ENCODE measurements around the gene DIAPH3. TPM values are rescaled to one million over a fixed set of nuclear protein-coding genes. Genes with fewer than 3 reads are reported as not detected.

DIAPH3 gene
- total RNA-seq, 2 experiments from 2014 or later = 28.5 to 29.3 TPM

- Mint-ChIP-seq H3K9me3 (ENCODE audit: low read depth) (no peaks in the 10 kb centered on the region), H3K27ac (no peak overlapping the region), H3K4me3 (no peak overlapping the region), H3K27me3 (no peaks in the 10 kb centered on the region), H3K4me1 (no peaks in the 10 kb centered on the region), H3K36me3 (ENCODE audit: low read depth) (no peaks in the 10 kb centered on the region)
- no peak for ATAC-seq
- intact Hi-C loops (cut with DNase I, micrococcal nuclease) = no loop called here
- no peak for DNase-seq
- CTCF ChIA-PET = interaction anchor here (0.9 to 1.0 kb wide), 2 partner anchors 15 to 52 kb away, joined by 3 to 4 read pairs; no protein-coding TSS in a partner anchor
- POLR2A ChIA-PET = no interaction called here
Observed at GRCh38 chr13:59843040-59843439, 320.7 kb downstream of the DIAPH3 start.

GRCh38 chr13:59842507-59842906, 321.2 kb downstream of the DIAPH3 start:
- CTCF ChIA-PET = interaction anchor here (0.9 to 1.0 kb wide), 2 partner anchors 15 to 52 kb away, joined by 3 to 4 read pairs; no protein-coding TSS in a partner anchor
- Mint-ChIP-seq H3K9me3 (ENCODE audit: low read depth) (no peaks in the 10 kb centered on the region), H3K27ac (no peak overlapping the region), H3K27me3 (no peaks in the 10 kb centered on the region), H3K4me1 (no peaks in the 10 kb centered on the region), H3K36me3 (ENCODE audit: low read depth) (no peaks in the 10 kb centered on the region), H3K4me3 (no peak overlapping the region)
- intact Hi-C loops (cut with DNase I, micrococcal nuclease) = no loop called here
- DNase-seq = no peak
- ATAC-seq = no peak
- POLR2A ChIA-PET = no interaction called here

- H3K27ac Mint-ChIP-seq = no peak overlapping the region
- ChIA-PET POLR2A (interaction anchor here (0.7 kb wide), 1 partner anchor 103 kb away, joined by 3 read pairs; no protein-coding TSS in a partner anchor), CTCF (interaction anchor here (0.6 kb wide), 1 partner anchor 10 kb away, joined by 3 read pairs; no protein-coding TSS in a partner anchor)
Observed at GRCh38 chr13:59839186-59839585, 324.5 kb downstream of the DIAPH3 start.

GRCh38 chr13:59837101-59837500, 326.6 kb downstream of the DIAPH3 start:
- no peaks in the 10 kb centered on the region for H3K9me3 Mint-ChIP-seq (ENCODE audit: low read depth)
- intact Hi-C loops (cut with DNase I, micrococcal nuclease) = no loop called here
- no peak overlapping the region for H3K4me3 Mint-ChIP-seq
- no peaks in the 10 kb centered on the region for H3K36me3 Mint-ChIP-seq (ENCODE audit: low read depth)
- no peaks in the 10 kb centered on the region for H3K4me1 Mint-ChIP-seq
- POLR2A ChIA-PET = no interaction called here
- CTCF ChIA-PET = no interaction called here
- no peaks in the 10 kb centered on the region for H3K27me3 Mint-ChIP-seq
- DNase-seq = no peak
- no peak overlapping the region for H3K27ac Mint-ChIP-seq
- ATAC-seq = no peak

More at GRCh38 chr13:59839186-59839585, 324.5 kb downstream of the DIAPH3 start:
- Mint-ChIP-seq H3K4me1 (no peaks in the 10 kb centered on the region), H3K4me3 (no peak overlapping the region), H3K36me3 (ENCODE audit: low read depth) (no peaks in the 10 kb centered on the region), H3K9me3 (ENCODE audit: low read depth) (no peaks in the 10 kb centered on the region), H3K27me3 (no peaks in the 10 kb centered on the region)
- DNase-seq = no peak
- intact Hi-C loops (cut with DNase I, micrococcal nuclease) = no loop called here
- ATAC-seq = no peak

- Mint-ChIP-seq H3K27me3 (no peaks in the 10 kb centered on the region), H3K4me3 (no peak overlapping the region), H3K27ac (no peak overlapping the region), H3K9me3 (ENCODE audit: low read depth) (no peaks in the 10 kb centered on the region), H3K4me1 (no peaks in the 10 kb centered on the region), H3K36me3 (ENCODE audit: low read depth) (no peaks in the 10 kb centered on the region)
- intact Hi-C loops (cut with DNase I, micrococcal nuclease) = no loop called here
- DNase-seq = no peak
- CTCF ChIA-PET = no interaction called here
- POLR2A ChIA-PET = no interaction called here
- ATAC-seq = no peak
Observed at GRCh38 chr13:59835569-59835968, 328.2 kb downstream of the DIAPH3 start.

- H3K4me3 Mint-ChIP-seq = no peak overlapping the region
- POLR2A ChIA-PET = no interaction called here
- H3K27me3 Mint-ChIP-seq = no peaks in the 10 kb centered on the region
- H3K9me3 Mint-ChIP-seq (ENCODE audit: low read depth) = no peaks in the 10 kb centered on the region
- ATAC-seq (no peak), DNase-seq (no peak)
- H3K36me3 Mint-ChIP-seq (ENCODE audit: low read depth) = no peaks in the 10 kb centered on the region
- intact Hi-C loops (cut with DNase I, micrococcal nuclease) = no loop called here
- CTCF ChIA-PET = no interaction called here
- H3K4me1 Mint-ChIP-seq = no peaks in the 10 kb centered on the region
- no peak overlapping the region for H3K27ac Mint-ChIP-seq
Observed at GRCh38 chr13:59834801-59835200, 328.9 kb downstream of the DIAPH3 start.

GRCh38 chr13:59829690-59830089, 334.0 kb downstream of the DIAPH3 start:
- ATAC-seq (no peak), DNase-seq (no peak)
- H3K4me3 Mint-ChIP-seq = no peak overlapping the region
- H3K9me3 Mint-ChIP-seq (ENCODE audit: low read depth) = no peaks in the 10 kb centered on the region
- peaks cover 1% of the 10 kb centered on the region for H3K4me1 Mint-ChIP-seq
- intact Hi-C loops (cut with DNase I, micrococcal nuclease) = no loop called here
- POLR2A ChIA-PET = no interaction called here
- CTCF ChIA-PET = interaction anchor here (0.8 to 1.5 kb wide), 2 partner anchors 10 to 505 kb away, joined by 3 read pairs; no protein-coding TSS in a partner anchor
- no peaks in the 10 kb centered on the region for H3K36me3 Mint-ChIP-seq (ENCODE audit: low read depth)
- no peaks in the 10 kb centered on the region for H3K27me3 Mint-ChIP-seq
- H3K27ac Mint-ChIP-seq = no peak overlapping the region

GRCh38 chr13:59823486-59823885, 340.2 kb downstream of the DIAPH3 start:
- intact Hi-C loops (cut with DNase I, micrococcal nuclease) = no loop called here
- ChIA-PET CTCF (no interaction called here), POLR2A (no interaction called here)
- H3K36me3 Mint-ChIP-seq (ENCODE audit: low read depth) = no peaks in the 10 kb centered on the region
- ATAC-seq (no peak), DNase-seq (no peak)
- no peak overlapping the region for H3K4me3 Mint-ChIP-seq
- H3K27ac Mint-ChIP-seq = no peak overlapping the region
- H3K4me1 Mint-ChIP-seq = no peaks in the 10 kb centered on the region
- no peaks in the 10 kb centered on the region for H3K9me3 Mint-ChIP-seq (ENCODE audit: low read depth)
- no peaks in the 10 kb centered on the region for H3K27me3 Mint-ChIP-seq

GRCh38 chr13:59809564-59809963, 354.2 kb downstream of the DIAPH3 start:
- H3K27ac Mint-ChIP-seq = no peak overlapping the region
- no peaks in the 10 kb centered on the region for H3K9me3 Mint-ChIP-seq (ENCODE audit: low read depth)
- H3K4me3 Mint-ChIP-seq = no peak overlapping the region
- no peaks in the 10 kb centered on the region for H3K4me1 Mint-ChIP-seq
- no peak for ATAC-seq
- intact Hi-C loops (cut with DNase I, micrococcal nuclease) = no loop called here
- H3K27me3 Mint-ChIP-seq = no peaks in the 10 kb centered on the region
- ChIA-PET POLR2A (no interaction called here), CTCF (interaction anchor here (0.6 kb wide), 1 partner anchor 22 kb away, joined by 3 read pairs; no protein-coding TSS in a partner anchor)
- DNase-seq = no peak
- no peaks in the 10 kb centered on the region for H3K36me3 Mint-ChIP-seq (ENCODE audit: low read depth)

- Mint-ChIP-seq H3K4me1 (no peaks in the 10 kb centered on the region), H3K4me3 (no peak overlapping the region), H3K27ac (no peak overlapping the region), H3K36me3 (ENCODE audit: low read depth) (no peaks in the 10 kb centered on the region), H3K9me3 (ENCODE audit: low read depth) (no peaks in the 10 kb centered on the region), H3K27me3 (no peaks in the 10 kb centered on the region)
- ATAC-seq = no peak
- intact Hi-C loops (cut with DNase I, micrococcal nuclease) = no loop called here
- CTCF ChIA-PET = interaction anchor here (0.5 kb wide), 1 partner anchor 85 kb away, joined by 3 read pairs; no protein-coding TSS in a partner anchor
- POLR2A ChIA-PET = no interaction called here
- no peak for DNase-seq
Observed at GRCh38 chr13:59806801-59807200, 356.9 kb downstream of the DIAPH3 start.

- DNase-seq (no peak), ATAC-seq (no peak)
- no peak overlapping the region for H3K4me3 Mint-ChIP-seq
- no peaks in the 10 kb centered on the region for H3K36me3 Mint-ChIP-seq (ENCODE audit: low read depth)
- H3K27me3 Mint-ChIP-seq = no peaks in the 10 kb centered on the region
- H3K9me3 Mint-ChIP-seq (ENCODE audit: low read depth) = no peaks in the 10 kb centered on the region
- CTCF ChIA-PET = no interaction called here
- intact Hi-C loops (cut with DNase I, micrococcal nuclease) = no loop called here
- POLR2A ChIA-PET = no interaction called here
- H3K4me1 Mint-ChIP-seq = no peaks in the 10 kb centered on the region
- no peak overlapping the region for H3K27ac Mint-ChIP-seq
Observed at GRCh38 chr13:59801107-59801880, 362.4 kb downstream of the DIAPH3 start.

- H3K4me1 Mint-ChIP-seq = no peaks in the 10 kb centered on the region
- intact Hi-C loops (cut with DNase I, micrococcal nuclease) = no loop called here
- ChIA-PET POLR2A (no interaction called here), CTCF (interaction anchor here (0.5 kb wide), 1 partner anchor 35 kb away, joined by 3 read pairs; no protein-coding TSS in a partner anchor)
- no peaks in the 10 kb centered on the region for H3K36me3 Mint-ChIP-seq (ENCODE audit: low read depth)
- peaks cover 2% of the 10 kb centered on the region for H3K9me3 Mint-ChIP-seq (ENCODE audit: low read depth)
- no peak overlapping the region for H3K4me3 Mint-ChIP-seq
- DNase-seq = no peak
- H3K27ac Mint-ChIP-seq = no peak overlapping the region
- no peak for ATAC-seq
- no peaks in the 10 kb centered on the region for H3K27me3 Mint-ChIP-seq
Observed at GRCh38 chr13:59793107-59793506, 370.6 kb downstream of the DIAPH3 start.

Data from activated CD4-positive, alpha-beta T cell treated with anti-CD3 and anti-CD28 coated beads for 36 hours (primary cell).